HFF-Myc (cell line): ENCODE results near the gene WNT6.

ENCODE experiments used
- DNase-seq: peaks from one replicate; pipeline ENCODE4 v3.0.0-alpha.2; 2011; ENCODE audit warnings: low read depth; ENCODE audit errors: extremely low read depth
- H3K4me3 ChIP-seq: replicated peaks from 2 replicates; pipeline ENCODE4 v1.5.1; 2011; ENCODE audit warnings: low read depth, mild to moderate bottlenecking, control low read depth, low read length
- TF ChIP-seq, protein P1 (sequence below): IDR thresholded peaks from 2 replicates; pipeline ENCODE4 v1.5.1; 2012; ENCODE audit warnings: mild to moderate bottlenecking, low read depth, low read length, control low read depth; ENCODE audit errors: missing control alignments

WNT6 gene

DNA sequence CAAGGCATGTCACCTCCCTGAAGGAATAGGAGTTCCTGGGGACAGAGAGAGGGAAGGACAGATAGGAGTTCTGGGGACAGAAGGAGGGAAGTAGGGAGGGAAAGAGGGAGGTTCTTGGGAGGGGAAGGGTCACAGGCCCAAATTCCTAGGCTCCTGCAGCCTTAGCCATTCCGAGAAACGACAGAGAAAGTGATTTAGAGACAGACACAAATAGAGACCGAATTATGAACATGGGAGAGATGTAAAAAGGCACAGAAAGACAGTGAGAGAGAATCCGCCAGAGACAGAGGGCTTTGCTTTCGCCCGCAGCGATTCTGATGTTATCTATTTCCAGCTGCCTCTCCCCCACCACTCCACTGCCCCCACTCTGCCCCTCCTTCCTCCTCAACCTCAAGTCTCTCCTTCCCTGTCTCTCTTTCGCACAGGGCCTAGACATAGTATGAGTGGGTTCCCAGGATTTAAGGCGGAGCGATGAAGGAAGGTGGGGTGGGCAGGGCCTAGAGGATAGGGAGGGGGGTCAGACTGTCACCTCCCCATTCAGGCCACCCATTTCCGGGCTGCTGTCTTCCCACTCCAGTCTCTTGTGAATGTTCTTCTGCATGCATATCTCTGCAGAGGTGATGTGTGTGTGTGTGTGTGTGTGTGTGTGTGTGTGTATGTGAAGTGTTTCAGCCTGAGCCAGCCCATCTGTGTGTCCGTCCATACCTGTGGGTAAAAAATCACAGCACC, 3.3 kb upstream of the WNT6 start:
- H3K4me3 ChIP-seq, result no peak overlapping the region
- TF ChIP-seq, protein P1, sequence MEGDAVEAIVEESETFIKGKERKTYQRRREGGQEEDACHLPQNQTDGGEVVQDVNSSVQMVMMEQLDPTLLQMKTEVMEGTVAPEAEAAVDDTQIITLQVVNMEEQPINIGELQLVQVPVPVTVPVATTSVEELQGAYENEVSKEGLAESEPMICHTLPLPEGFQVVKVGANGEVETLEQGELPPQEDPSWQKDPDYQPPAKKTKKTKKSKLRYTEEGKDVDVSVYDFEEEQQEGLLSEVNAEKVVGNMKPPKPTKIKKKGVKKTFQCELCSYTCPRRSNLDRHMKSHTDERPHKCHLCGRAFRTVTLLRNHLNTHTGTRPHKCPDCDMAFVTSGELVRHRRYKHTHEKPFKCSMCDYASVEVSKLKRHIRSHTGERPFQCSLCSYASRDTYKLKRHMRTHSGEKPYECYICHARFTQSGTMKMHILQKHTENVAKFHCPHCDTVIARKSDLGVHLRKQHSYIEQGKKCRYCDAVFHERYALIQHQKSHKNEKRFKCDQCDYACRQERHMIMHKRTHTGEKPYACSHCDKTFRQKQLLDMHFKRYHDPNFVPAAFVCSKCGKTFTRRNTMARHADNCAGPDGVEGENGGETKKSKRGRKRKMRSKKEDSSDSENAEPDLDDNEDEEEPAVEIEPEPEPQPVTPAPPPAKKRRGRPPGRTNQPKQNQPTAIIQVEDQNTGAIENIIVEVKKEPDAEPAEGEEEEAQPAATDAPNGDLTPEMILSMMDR, result no peak
- DNase-seq, result no peak

DNA sequence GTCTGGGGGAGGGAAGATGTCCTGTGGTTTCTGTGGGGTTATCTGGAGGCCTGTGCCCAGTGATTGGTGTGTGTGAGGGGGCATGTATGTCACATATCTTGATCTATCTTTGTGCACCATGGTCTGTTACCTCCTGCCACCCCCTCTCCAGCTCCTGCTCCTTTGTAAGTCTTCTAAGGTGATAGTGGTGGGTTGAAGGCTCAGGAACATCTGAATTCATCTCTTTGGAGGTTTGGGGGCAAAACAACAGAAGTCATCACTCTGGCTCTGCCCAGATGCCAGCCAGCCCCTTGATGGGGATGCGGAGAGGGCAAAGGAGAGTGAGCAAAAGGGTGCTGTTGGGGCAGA, 2.7 kb upstream of the WNT6 start:
- H3K4me3 ChIP-seq, result no peak overlapping the region
- DNase-seq, result no peak
- TF ChIP-seq, protein P1, result no peak

DNA sequence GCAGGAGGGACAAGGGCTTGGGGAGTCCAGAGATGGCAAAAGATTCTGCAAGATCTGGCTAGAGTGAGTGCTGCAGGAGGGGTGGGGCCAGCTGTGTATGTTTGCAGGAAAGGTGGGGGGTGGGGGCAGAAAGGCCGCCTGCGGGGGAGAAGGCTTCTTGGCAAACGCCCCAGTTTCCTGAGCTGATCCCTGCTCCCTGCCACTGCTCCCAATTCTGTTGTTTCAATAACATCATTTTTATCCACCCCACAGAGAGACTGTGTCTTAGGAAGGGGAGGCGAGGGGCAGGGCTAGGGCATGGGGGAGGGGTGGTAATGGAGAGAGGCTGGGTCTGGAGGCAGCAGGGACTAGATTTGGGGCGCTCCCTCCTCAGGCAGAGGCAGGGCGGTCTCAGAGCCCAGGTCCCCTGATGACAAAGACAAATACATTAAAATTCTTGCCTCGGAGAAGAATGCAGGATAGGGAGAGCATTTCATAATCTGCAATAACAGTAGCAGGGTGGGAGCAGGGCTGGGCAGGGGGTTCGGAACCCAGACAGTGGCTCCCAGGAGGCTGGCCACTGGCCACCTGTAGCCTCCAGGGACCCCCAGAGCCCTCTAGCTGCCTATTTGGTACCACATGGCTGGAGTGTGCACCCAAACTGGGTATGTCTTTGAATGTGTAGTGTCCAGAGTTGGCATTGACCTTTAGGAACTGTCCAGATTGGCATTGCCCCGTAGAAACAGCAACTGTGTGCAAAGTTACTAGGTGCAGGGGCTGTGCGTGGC, 2.1 kb upstream of the WNT6 start:
- H3K4me3 ChIP-seq, result no peak overlapping the region
- TF ChIP-seq, protein P1, result no peak
- no peak for DNase-seq

DNA sequence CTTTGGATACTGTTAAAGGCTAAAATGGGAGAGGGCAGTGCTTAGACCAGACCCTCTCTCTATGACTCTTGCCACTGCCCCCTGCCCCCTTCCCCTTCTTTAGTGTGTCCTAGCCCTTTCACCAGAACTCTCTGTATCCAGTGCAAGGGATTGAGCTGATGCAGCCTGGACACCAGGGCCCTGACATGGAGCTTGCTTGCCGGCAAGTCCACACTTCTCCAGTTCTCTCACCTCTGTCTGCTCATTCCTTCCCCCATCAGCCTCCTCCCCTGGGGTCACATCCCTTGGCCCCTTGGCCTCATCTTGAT, 1.5 kb upstream of the WNT6 start:
- DNase-seq, result no peak
- H3K4me3 ChIP-seq, result no peak overlapping the region
- TF ChIP-seq, protein P1, result no peak

DNA sequence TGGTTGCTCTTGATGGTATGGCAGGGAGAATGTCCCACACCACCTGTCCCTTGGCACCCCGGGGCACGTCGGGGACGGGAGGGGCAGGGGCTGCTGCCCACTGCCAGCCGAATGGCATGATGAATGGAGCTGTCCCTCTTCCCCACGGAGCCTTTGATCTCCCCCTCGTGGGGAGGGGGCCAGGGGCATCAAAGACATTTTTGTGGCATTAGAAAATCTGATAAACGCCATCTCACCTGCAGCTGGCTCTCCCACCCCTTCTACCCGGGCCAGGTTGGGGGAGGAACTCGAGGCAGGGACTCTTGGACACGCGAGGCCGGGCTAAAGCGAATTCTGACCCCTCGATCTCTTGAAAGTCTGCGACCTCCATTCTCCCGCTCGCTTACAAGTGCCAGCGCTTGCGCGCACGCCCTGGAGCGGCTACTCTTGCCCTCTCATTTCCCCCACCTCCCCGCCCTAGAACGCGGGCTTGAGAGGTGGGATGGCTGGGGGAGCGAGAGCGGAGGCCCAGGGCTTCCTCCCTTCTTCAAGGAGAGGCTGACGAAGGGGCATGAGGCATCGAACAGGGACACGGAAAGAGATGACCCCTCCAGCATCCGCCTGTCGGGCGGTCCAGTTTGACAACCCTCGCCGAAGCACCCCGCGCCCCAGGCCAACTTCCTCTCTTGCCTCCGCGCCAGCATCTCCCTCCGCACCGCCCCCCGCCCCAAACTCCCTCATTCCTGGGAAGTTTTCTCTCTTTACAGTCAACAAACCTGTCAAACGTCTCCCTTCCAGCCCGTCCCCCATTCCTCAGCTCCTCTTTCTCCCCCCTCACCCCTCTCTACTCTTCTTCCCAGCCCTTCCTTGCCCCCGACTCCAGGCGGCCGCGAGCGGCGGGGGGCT, 692 bp upstream of the WNT6 start:
- H3K4me3 ChIP-seq, result no peak overlapping the region
- no peak for DNase-seq
- TF ChIP-seq, protein P1, result no peak

DNA sequence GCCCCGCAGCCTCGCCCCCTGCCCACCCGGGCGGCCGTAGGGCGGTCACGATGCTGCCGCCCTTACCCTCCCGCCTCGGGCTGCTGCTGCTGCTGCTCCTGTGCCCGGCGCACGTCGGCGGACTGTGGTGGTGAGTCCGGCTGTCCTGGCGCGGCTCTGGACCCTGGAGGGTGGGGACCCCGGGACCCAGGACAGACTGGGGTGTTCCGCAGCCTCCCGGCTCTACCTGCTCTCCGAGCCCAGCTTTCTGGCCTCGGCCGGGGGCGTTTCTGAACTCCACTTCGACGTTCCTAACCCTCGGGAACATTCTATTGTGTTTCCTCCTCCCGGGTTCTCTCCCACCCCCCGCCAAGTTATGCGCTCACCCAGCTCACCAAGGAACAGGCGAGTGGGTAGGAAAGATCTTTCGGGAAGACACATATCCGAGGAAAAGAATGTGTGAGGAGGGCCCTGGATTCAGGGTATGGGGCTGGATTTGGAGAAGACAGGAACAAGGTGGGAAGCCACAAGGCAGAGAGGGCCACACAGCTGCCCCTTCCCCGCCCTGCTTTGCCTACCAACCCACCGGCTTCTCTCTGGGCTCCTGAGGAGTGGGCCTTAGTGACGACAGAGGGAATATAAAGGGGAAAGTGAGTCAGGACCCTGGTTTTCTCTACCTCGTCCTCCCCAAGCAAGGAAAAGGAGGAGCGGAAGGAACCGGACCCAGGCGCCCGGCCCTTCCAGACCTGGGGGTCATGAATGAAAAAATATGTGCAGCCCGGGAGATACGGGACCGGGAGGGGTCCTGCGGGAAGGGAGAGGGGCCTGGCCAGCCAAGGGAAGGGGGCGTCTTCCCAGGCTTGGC, 605 bp downstream of the WNT6 start:
- H3K4me3 ChIP-seq, result no peak overlapping the region
- DNase-seq, result no peak
- TF ChIP-seq, protein P1, result no peak
